ENCODE results near the gene SMG6. TPM values are rescaled to one million over a fixed set of nuclear protein-coding genes. Genes with fewer than 3 reads are reported as not detected.

SMG6 gene
- polyA plus RNA-seq, 1 of the 3 experiments (the other 2 are of a cell fraction), result 15.7 TPM

GRCh38 chr17:2151358-2152033 lies 152.1 kb downstream of the SMG6 start:
- Histone ChIP-seq H3K27ac (ENCODE audit: low read depth in 2 of 2, low read length in 1 of 2) (0 out of 4 replicates have a peak overlapping the region, but pooled peaks of 1 of the 2 experiments have one; percentile 1), H2AFZ (ENCODE audit: low read depth) (no peak overlapping the region), H3K79me2 (ENCODE audit: insufficient read depth) (no peaks in the 10 kb centered on the region), H3K9me2 (no peaks in the 10 kb centered on the region), H3F3A (replicated peaks; ENCODE audit: insufficient read depth) (no peaks in the 10 kb centered on the region), H3K4me3 (ENCODE audit: low read depth in 2 of 2, low read length in 1 of 2) (no peak overlapping the region), H3K36me3 (replicated peaks in 1 of 2; ENCODE audit: control insufficient read depth in 1 of 2, insufficient read depth in 2 of 2, low read length in 1 of 2) (peaks cover 3 to 21% of the 10 kb centered on the region in 2 experiments), H4K20me1 (ENCODE audit: insufficient read depth) (no peaks in the 10 kb centered on the region), H3K9ac (no peak overlapping the region), H3K4me2 (no peak overlapping the region), H3K9me3 (no peaks in the 10 kb centered on the region), H3K4me1 (ENCODE audit: control insufficient read depth in 1 of 2, insufficient read depth in 2 of 2, low read depth in 1 of 2, low read length in 1 of 2) (peaks cover 0 to 4% of the 10 kb centered on the region in 2 experiments; a peak in 1 of 4 replicates), H3K27me3 (ENCODE audit: insufficient read depth) (no peaks in the 10 kb centered on the region)
- TF ChIP-seq MEF2A (IDR thresholded peaks at IDR 0.05; ENCODE audit: borderline replicate concordance, low read depth), result no peak
- TF ChIP-seq TAF1 (IDR thresholded peaks at IDR 0.05; ENCODE audit: borderline replicate concordance, low read depth, low read length), result no peak
- no peak for TF ChIP-seq ELF1 (IDR thresholded peaks at IDR 0.05)
- no peak for TF ChIP-seq NRF1 (IDR thresholded peaks at IDR 0.05; ENCODE audit: low read depth, low read length)
- no peak for TF ChIP-seq YY1 (IDR thresholded peaks at IDR 0.05; ENCODE audit: low read depth)
- no peak for TF ChIP-seq TCF12 (IDR thresholded peaks at IDR 0.05)
- TF ChIP-seq RXRA (IDR thresholded peaks at IDR 0.05; ENCODE audit: borderline replicate concordance, low read depth), result no peak
- no peak for DNase-seq
- POLR2A ChIA-PET, result no interaction called here
- WGBS (ENCODE audit: low lambda C conversion rate), result 91% methylated on average over 6 of the region's 6 CpGs
- CTCF ChIA-PET, result interaction anchor here (0.9 to 3.5 kb wide), 4 partner anchors 80 to 96 kb away, joined by 5 to 10 read pairs (median 8); partner anchors contain the start of gene HIC1

GRCh38 chr17:2150806-2151205 lies 152.8 kb downstream of the SMG6 start:
- Histone ChIP-seq H3K4me2 (no peak overlapping the region), H3K27me3 (ENCODE audit: insufficient read depth) (no peaks in the 10 kb centered on the region), H4K20me1 (ENCODE audit: insufficient read depth) (no peaks in the 10 kb centered on the region), H3K79me2 (ENCODE audit: insufficient read depth) (no peaks in the 10 kb centered on the region), H2AFZ (ENCODE audit: low read depth) (no peak overlapping the region), H3K9me3 (no peaks in the 10 kb centered on the region), H3K4me3 (ENCODE audit: low read depth in 2 of 2, low read length in 1 of 2) (no peak overlapping the region), H3K9ac (no peak overlapping the region), H3K36me3 (replicated peaks in 1 of 2; ENCODE audit: control insufficient read depth in 1 of 2, insufficient read depth in 2 of 2, low read length in 1 of 2) (peaks cover 3 to 21% of the 10 kb centered on the region in 2 experiments), H3K27ac (ENCODE audit: low read depth in 2 of 2, low read length in 1 of 2) (no peak overlapping the region), H3K9me2 (no peaks in the 10 kb centered on the region), H3K4me1 (ENCODE audit: control insufficient read depth in 1 of 2, insufficient read depth in 2 of 2, low read depth in 1 of 2, low read length in 1 of 2) (peaks cover 0 to 4% of the 10 kb centered on the region in 2 experiments; a peak in 1 of 4 replicates), H3F3A (replicated peaks; ENCODE audit: insufficient read depth) (no peaks in the 10 kb centered on the region)
- WGBS (ENCODE audit: low lambda C conversion rate), result 96% methylated on average over 6 of the region's 6 CpGs
- CTCF ChIA-PET, result interaction anchor here (1.4 to 3.5 kb wide), 2 partner anchors 10 to 94 kb away, joined by 3 to 10 read pairs; no protein-coding TSS in a partner anchor
- no peak for DNase-seq
- POLR2A ChIA-PET, result no interaction called here
- no peak for TF ChIP-seq GATA2 (CRISPR knock-in tag; IDR thresholded peaks at IDR 0.05)
- TF ChIP-seq MEF2A (IDR thresholded peaks at IDR 0.05; ENCODE audit: borderline replicate concordance, low read depth), result no peak
- TF ChIP-seq CTCF (IDR thresholded peaks at IDR 0.05), result no peak
- no peak for TF ChIP-seq SMC3 (IDR thresholded peaks at IDR 0.05; ENCODE audit: low read depth, low read length)
- no peak for TF ChIP-seq NRF1 (IDR thresholded peaks at IDR 0.05; ENCODE audit: low read depth, low read length)
- TF ChIP-seq, protein P1, sequence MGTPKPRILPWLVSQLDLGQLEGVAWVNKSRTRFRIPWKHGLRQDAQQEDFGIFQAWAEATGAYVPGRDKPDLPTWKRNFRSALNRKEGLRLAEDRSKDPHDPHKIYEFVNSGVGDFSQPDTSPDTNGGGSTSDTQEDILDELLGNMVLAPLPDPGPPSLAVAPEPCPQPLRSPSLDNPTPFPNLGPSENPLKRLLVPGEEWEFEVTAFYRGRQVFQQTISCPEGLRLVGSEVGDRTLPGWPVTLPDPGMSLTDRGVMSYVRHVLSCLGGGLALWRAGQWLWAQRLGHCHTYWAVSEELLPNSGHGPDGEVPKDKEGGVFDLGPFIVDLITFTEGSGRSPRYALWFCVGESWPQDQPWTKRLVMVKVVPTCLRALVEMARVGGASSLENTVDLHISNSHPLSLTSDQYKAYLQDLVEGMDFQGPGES (IDR thresholded peaks at IDR 0.05; ENCODE audit: low read depth, low read length), result no peak
- no peak for TF ChIP-seq EP300 (IDR thresholded peaks at IDR 0.05; ENCODE audit: borderline replicate concordance in 1 of 2, low read depth in 1 of 2, low read length in 1 of 2)
- no peak for TF ChIP-seq POLR2AphosphoS5 (IDR thresholded peaks at IDR 0.05; ENCODE audit: low read depth, low read length)
- TF ChIP-seq RFX5 (IDR thresholded peaks at IDR 0.05; ENCODE audit: low read length), result no peak
- no peak for TF ChIP-seq CHD2 (IDR thresholded peaks at IDR 0.05; ENCODE audit: low read length, partially characterized antibody)
- no peak for TF ChIP-seq USF2 (IDR thresholded peaks at IDR 0.05; ENCODE audit: borderline replicate concordance, low read depth, low read length)
- TF ChIP-seq FOXM1 (IDR thresholded peaks at IDR 0.05; ENCODE audit: low read depth), result no peak
- TF ChIP-seq SIN3A (IDR thresholded peaks at IDR 0.05; ENCODE audit: borderline replicate concordance, low read depth, low read length), result no peak
- no peak for TF ChIP-seq PBX3 (IDR thresholded peaks at IDR 0.05)
- no peak for TF ChIP-seq ELF1 (IDR thresholded peaks at IDR 0.05)
- no peak for TF ChIP-seq RCOR1 (IDR thresholded peaks at IDR 0.05; ENCODE audit: low read length)
- TF ChIP-seq TCF12 (IDR thresholded peaks at IDR 0.05), result no peak
- TF ChIP-seq FOXJ3 (CRISPR knock-in tag; IDR thresholded peaks at IDR 0.05), result no peak
- no peak for TF ChIP-seq JUND (IDR thresholded peaks at IDR 0.05)
